Mesenchymal stem cell (in vitro differentiated cells and primary cell): ENCODE data around the gene OR5K1.

Experiments used
- DNase-seq: peaks from one replicate; pipeline ENCODE4 v3.0.0-alpha.2; 2013
- H2AFZ ChIP-seq: one replicate; pipeline ENCODE4 v1.6.1; 2013; ENCODE audit warnings: low read depth, mild to moderate bottlenecking, control low read depth, inconsistent platforms, low read length, moderate library complexity
- H2AK5ac ChIP-seq: 2 replicates; pipeline ENCODE4 v1.6.1; 2013; ENCODE audit warnings: low read length, moderate library complexity, mild to moderate bottlenecking, inconsistent platforms; ENCODE audit not compliant: severe bottlenecking
- H2BK120ac ChIP-seq: one replicate; pipeline ENCODE4 v1.6.1; 2013; ENCODE audit warnings: low read depth, mild to moderate bottlenecking, inconsistent platforms, low read length, moderate library complexity
- H2BK12ac ChIP-seq, 2 experiments: one replicate each; pipeline ENCODE4 v1.6.1; 2013; ENCODE audit warnings: inconsistent platforms in 2 of 2, low read length in 2 of 2, mild to moderate bottlenecking in 2 of 2, moderate library complexity in 2 of 2, control low read depth in 1 of 2
- H2BK15ac ChIP-seq: one replicate; pipeline ENCODE4 v1.6.1; 2013; ENCODE audit warnings: mild to moderate bottlenecking, low read depth, inconsistent platforms; ENCODE audit not compliant: poor library complexity, severe bottlenecking
- H2BK5ac ChIP-seq: 2 replicates; pipeline ENCODE4 v1.6.1; 2013; ENCODE audit warnings: low read depth, mild to moderate bottlenecking, low read length, control low read depth, inconsistent platforms; ENCODE audit not compliant: poor library complexity, severe bottlenecking
- H3K14ac ChIP-seq, 2 experiments: one replicate each; pipeline ENCODE4 v1.6.1; 2013; ENCODE audit warnings: inconsistent platforms in 2 of 2, low read length in 2 of 2, control low read depth in 1 of 2, mild to moderate bottlenecking in 1 of 2, moderate library complexity in 1 of 2
- H3K18ac ChIP-seq, 2 experiments: one replicate each; pipeline ENCODE4 v1.6.1; 2013; ENCODE audit warnings: inconsistent platforms in 2 of 2, low read length in 2 of 2, control low read depth in 1 of 2, low read depth in 1 of 2, mild to moderate bottlenecking in 1 of 2
- H3K23ac ChIP-seq, 2 experiments: one replicate each; pipeline ENCODE4 v1.6.1; 2013; ENCODE audit warnings: inconsistent platforms in 2 of 2, low read length in 2 of 2, mild to moderate bottlenecking in 2 of 2, moderate library complexity in 2 of 2, control low read depth in 1 of 2
- H3K27ac ChIP-seq: 2 replicates; pipeline ENCODE4 v1.5.1; 2013; ENCODE audit warnings: mild to moderate bottlenecking, moderate library complexity, low read length, control low read depth, inconsistent platforms; ENCODE audit not compliant: poor library complexity, severe bottlenecking
- H3K27me3 ChIP-seq, 2 experiments: 2 replicates each; pipeline versions ENCODE4 v1.6.1 to v1.7.0; 2013; ENCODE audit warnings: low read length in 2 of 2, mild to moderate bottlenecking in 2 of 2, moderate library complexity in 2 of 2, control low read depth in 1 of 2, inconsistent platforms in 1 of 2; ENCODE audit not compliant: control insufficient read depth in 1 of 2, insufficient read depth in 1 of 2
- H3K36me3 ChIP-seq, 2 experiments: 2 replicates each; pipeline versions ENCODE4 v1.6.1 to v1.7.0; 2013; ENCODE audit warnings: low read length in 2 of 2, control low read depth in 1 of 2, inconsistent platforms in 1 of 2, low read depth in 1 of 2, mild to moderate bottlenecking in 1 of 2; ENCODE audit not compliant: insufficient read depth in 2 of 2, control insufficient read depth in 1 of 2
- H3K4ac ChIP-seq, 2 experiments: one replicate each; pipeline ENCODE4 v1.6.1; 2013; ENCODE audit warnings: inconsistent platforms in 2 of 2, low read length in 2 of 2, mild to moderate bottlenecking in 2 of 2, moderate library complexity in 2 of 2, control low read depth in 1 of 2, low read depth in 1 of 2
- H3K4me1 ChIP-seq: 2 replicates; pipeline ENCODE4 v1.6.1; 2013; ENCODE audit warnings: low read depth, low read length, control low read depth; ENCODE audit not compliant: control insufficient read depth, insufficient read depth
- H3K4me2 ChIP-seq: 2 replicates; pipeline ENCODE4 v1.6.1; 2013; ENCODE audit warnings: low read length, mild to moderate bottlenecking, inconsistent platforms; ENCODE audit not compliant: poor library complexity, severe bottlenecking
- H3K4me3 ChIP-seq, 2 experiments: 2 replicates each; pipeline versions ENCODE4 v1.5.1 to v1.7.0; 2013; ENCODE audit warnings: low read length in 2 of 2, mild to moderate bottlenecking in 2 of 2, control low read depth in 1 of 2, low read depth in 1 of 2; ENCODE audit not compliant: insufficient read depth in 1 of 2
- H3K79me1 ChIP-seq: replicated peaks from 2 replicates; pipeline ENCODE4 v1.6.1; 2013; ENCODE audit warnings: mild to moderate bottlenecking, control low read depth, low read length, inconsistent platforms; ENCODE audit not compliant: poor library complexity, severe bottlenecking
- H3K9ac ChIP-seq: 2 replicates; pipeline ENCODE4 v1.7.0; 2013; ENCODE audit warnings: mild to moderate bottlenecking, low read length, moderate library complexity
- H3K9me3 ChIP-seq: 2 replicates; pipeline ENCODE4 v1.7.0; 2013; ENCODE audit warnings: mild to moderate bottlenecking, low read length; ENCODE audit not compliant: control insufficient read depth
- H4K8ac ChIP-seq: one replicate; pipeline ENCODE4 v1.6.1; 2013; ENCODE audit warnings: inconsistent platforms, mild to moderate bottlenecking, low read length, moderate library complexity
- H4K91ac ChIP-seq: one replicate; pipeline ENCODE4 v1.6.1; 2013; ENCODE audit warnings: mild to moderate bottlenecking, low read length, inconsistent platforms
- WGBS: methylation state at CpG from one replicate; pipeline ENCODE4 v1.1.7; 2013; ENCODE audit warnings: mixed read lengths; 5-methylcytosine and 5-hydroxymethylcytosine counted together

OR5K1 gene

DNA sequence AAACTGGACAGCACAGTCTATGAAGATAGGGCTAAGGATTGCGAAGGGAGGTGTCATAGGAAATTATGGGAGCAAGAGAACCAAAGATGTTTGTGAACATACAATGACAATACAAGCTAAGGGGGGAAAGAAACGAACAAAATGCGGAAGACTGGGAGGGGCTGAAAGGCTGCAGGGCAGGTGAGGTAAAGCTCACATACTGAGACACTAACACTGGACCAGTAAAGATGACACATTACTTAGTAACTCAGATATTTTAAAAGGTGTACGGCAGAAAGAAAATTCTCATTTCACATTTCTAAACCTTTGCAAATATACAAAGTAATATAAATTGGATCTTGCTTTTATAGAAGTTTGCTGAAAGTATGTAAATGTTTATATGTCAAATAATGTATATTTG, 49.6 kb downstream of the OR5K1 start:
- no peak overlapping the region for H3K4ac ChIP-seq
- H2AK5ac ChIP-seq = no peak overlapping the region
- no peaks in the 10 kb centered on the region for H3K27me3 ChIP-seq
- H4K8ac ChIP-seq = no peak overlapping the region
- 100% methylated on average over 2 of the region's 4 CpGs for WGBS
- no peak overlapping the region for H2BK5ac ChIP-seq
- H3K4me3 ChIP-seq = no peak overlapping the region
- H3K9me3 ChIP-seq = no peaks in the 10 kb centered on the region
- H3K9ac ChIP-seq = no peak overlapping the region
- H3K4me1 ChIP-seq = no peaks in the 10 kb centered on the region
- H3K27ac ChIP-seq = no peak overlapping the region
- H2BK12ac ChIP-seq = no peak overlapping the region
- no peak overlapping the region for H2BK15ac ChIP-seq
- no peak overlapping the region for H2AFZ ChIP-seq
- peaks cover 7% of the 10 kb centered on the region for H3K79me1 ChIP-seq
- no peak overlapping the region for H3K14ac ChIP-seq
- H3K18ac ChIP-seq = no peak overlapping the region
- H3K36me3 ChIP-seq = peaks cover 2 to 30% of the 10 kb centered on the region in 2 experiments
- no peak overlapping the region for H4K91ac ChIP-seq
- H3K23ac ChIP-seq = no peak overlapping the region
- no peak overlapping the region for H3K4me2 ChIP-seq
- H2BK120ac ChIP-seq = no peak overlapping the region
- no peak for DNase-seq

DNA sequence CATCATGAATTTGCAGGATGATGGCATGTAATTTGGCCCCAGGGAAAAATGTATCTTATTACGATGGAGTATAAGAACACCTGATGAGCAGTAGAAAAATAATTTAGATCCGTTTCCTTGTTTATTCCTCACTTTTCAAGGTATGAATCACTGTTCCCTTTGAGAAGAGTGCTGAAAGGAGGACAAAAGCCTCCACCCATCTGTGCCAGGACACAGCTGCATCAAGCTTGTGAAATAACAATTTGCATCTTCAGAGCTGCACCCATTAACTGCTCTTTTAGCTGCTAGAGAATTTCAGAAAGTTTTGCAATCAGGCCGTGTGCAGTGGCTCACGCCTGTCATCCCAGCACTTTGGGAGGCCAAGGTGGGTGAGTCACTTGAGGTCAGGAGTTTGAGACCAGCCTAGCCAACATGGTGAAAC, 50.1 kb downstream of the OR5K1 start:
- Histone ChIP-seq H3K27me3 (no peaks in the 10 kb centered on the region), H4K8ac (no peak overlapping the region), H2BK15ac (no peak overlapping the region), H3K23ac (no peak overlapping the region), H3K4me2 (no peak overlapping the region), H3K4me3 (no peak overlapping the region), H2BK12ac (no peak overlapping the region), H3K4me1 (no peaks in the 10 kb centered on the region), H2BK120ac (no peak overlapping the region), H2AK5ac (no peak overlapping the region), H3K36me3 (peaks cover 2 to 35% of the 10 kb centered on the region in 2 experiments), H4K91ac (no peak overlapping the region), H3K79me1 (peaks cover 7% of the 10 kb centered on the region), H3K9me3 (no peaks in the 10 kb centered on the region), H2BK5ac (no peak overlapping the region), H3K4ac (no peak overlapping the region), H3K14ac (no peak overlapping the region), H2AFZ (no peak overlapping the region), H3K18ac (no peak overlapping the region), H3K9ac (no peak overlapping the region), H3K27ac (no peak overlapping the region)
- 30% methylated on average over 4 of the region's 4 CpGs for WGBS
- DNase-seq = peak; percentile 37

DNA sequence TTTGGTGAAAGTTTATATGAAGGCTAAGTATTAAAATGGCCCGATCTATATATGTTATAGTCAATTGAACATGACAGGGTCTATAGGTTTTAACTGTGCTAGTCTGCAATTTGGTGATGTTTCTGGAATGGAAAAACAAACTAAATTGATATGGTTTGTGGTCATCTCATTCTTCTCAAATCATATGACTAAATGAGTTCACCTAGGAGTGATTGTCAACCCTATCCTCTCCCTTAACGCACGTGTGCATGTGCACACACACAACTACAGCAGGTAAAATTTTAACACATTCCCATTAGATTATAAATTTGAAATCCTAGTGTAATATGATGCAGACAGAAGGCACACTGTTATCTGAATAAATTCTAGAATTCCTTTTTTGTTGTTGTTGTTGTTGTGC, 50.7 kb downstream of the OR5K1 start:
- H3K4me2 ChIP-seq = no peak overlapping the region
- peaks cover 2 to 41% of the 10 kb centered on the region in 2 experiments for H3K36me3 ChIP-seq
- no peaks in the 10 kb centered on the region for H3K27me3 ChIP-seq
- H4K91ac ChIP-seq = no peak overlapping the region
- H3K4me1 ChIP-seq = no peaks in the 10 kb centered on the region
- H2BK5ac ChIP-seq = no peak overlapping the region
- DNase-seq = no peak
- H3K4ac ChIP-seq = no peak overlapping the region
- no peak overlapping the region for H2BK120ac ChIP-seq
- 96% methylated on average over 1 of the region's 3 CpGs for WGBS
- no peak overlapping the region for H2AFZ ChIP-seq
- H3K4me3 ChIP-seq = no peak overlapping the region
- H3K27ac ChIP-seq = no peak overlapping the region
- H3K9me3 ChIP-seq = no peaks in the 10 kb centered on the region
- no peak overlapping the region for H2BK12ac ChIP-seq
- H2BK15ac ChIP-seq = no peak overlapping the region
- no peak overlapping the region for H3K18ac ChIP-seq
- H3K14ac ChIP-seq = no peak overlapping the region
- no peak overlapping the region for H4K8ac ChIP-seq
- H3K79me1 ChIP-seq = peaks cover 10% of the 10 kb centered on the region
- no peak overlapping the region for H3K23ac ChIP-seq
- H2AK5ac ChIP-seq = no peak overlapping the region
- no peak overlapping the region for H3K9ac ChIP-seq

DNA sequence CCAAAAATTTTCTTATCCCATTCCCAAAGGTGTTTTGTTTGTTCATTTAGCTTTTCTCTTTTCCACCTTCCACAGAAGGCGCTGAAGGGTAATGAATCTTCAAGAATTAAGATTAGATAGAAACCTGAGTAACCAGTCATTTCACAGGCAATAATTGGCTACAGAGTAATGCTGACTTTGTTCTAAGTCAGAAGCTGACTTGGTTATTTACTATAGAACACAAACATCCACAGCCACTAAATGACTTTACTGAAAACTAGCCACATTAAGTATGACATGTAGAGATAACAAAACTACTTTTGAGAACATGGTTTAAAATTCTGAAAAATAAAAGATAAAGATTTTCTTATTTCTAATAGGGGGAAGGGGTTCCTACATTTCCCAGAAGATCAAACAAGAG, 51.9 kb downstream of the OR5K1 start:
- no peak for DNase-seq

More for the DNA sequence above, 51.9 kb downstream of the OR5K1 start:
- H3K18ac ChIP-seq = no peak overlapping the region
- no peak overlapping the region for H3K27ac ChIP-seq
- H3K4me2 ChIP-seq = no peak overlapping the region
- H3K9ac ChIP-seq = no peak overlapping the region
- no peak overlapping the region for H4K8ac ChIP-seq
- H3K4ac ChIP-seq = no peak overlapping the region
- H2BK12ac ChIP-seq = no peak overlapping the region
- no peaks in the 10 kb centered on the region for H3K4me1 ChIP-seq
- H2BK5ac ChIP-seq = no peak overlapping the region
- no peak overlapping the region for H2BK15ac ChIP-seq
- H3K27me3 ChIP-seq = no peaks in the 10 kb centered on the region
- no peak overlapping the region for H2AK5ac ChIP-seq
- no peak overlapping the region for H2BK120ac ChIP-seq
- H2AFZ ChIP-seq = no peak overlapping the region
- H3K79me1 ChIP-seq = peaks cover 14% of the 10 kb centered on the region
- H3K23ac ChIP-seq = no peak overlapping the region
- H3K4me3 ChIP-seq = no peak overlapping the region
- peaks cover 2 to 53% of the 10 kb centered on the region in 2 experiments for H3K36me3 ChIP-seq
- H4K91ac ChIP-seq = no peak overlapping the region
- no peak overlapping the region for H3K14ac ChIP-seq
- no peaks in the 10 kb centered on the region for H3K9me3 ChIP-seq
- no CpG with 5 or more reads among the region's 1 CpG for WGBS
